ENCODE measurements around the gene TRIM69. TPM values are rescaled to one million over a fixed set of nuclear protein-coding genes. Genes with fewer than 3 reads are reported as not detected.

TRIM69 gene
- total and polyA plus RNA-seq, 9 donors = 7.0 to 51.4 (median 19.7) TPM

- Histone ChIP-seq H3K4me1 (ENCODE audit: insufficient read depth) (no peaks in the 10 kb centered on the region), H3K27me3 (no peaks in the 10 kb centered on the region), H3K36me3 (no peaks in the 10 kb centered on the region), H3K9me3 (no peaks in the 10 kb centered on the region), H3K27ac (no peak overlapping the region), H3K4me3 (no peak overlapping the region)
- no peak for TF ChIP-seq POLR2A (IDR thresholded peaks at IDR 0.05)
- TF ChIP-seq EP300 (IDR thresholded peaks at IDR 0.05) = no peak
- no peak for TF ChIP-seq CTCF (IDR thresholded peaks at IDR 0.05)
- intact Hi-C loops (cut with DNase I) = no loop called here
- DNase-seq = no peak
- WGBS, 3 donors = 23 to 53% (median 42%) methylated on average over 1 of the region's 1 CpG
Measured at GRCh38 chr15:44794072-44794471, 57.7 kb downstream of the TRIM69 start.

GRCh38 chr15:44796508-44796907 is 60.2 kb downstream of the TRIM69 start:
- no peak for DNase-seq
- TF ChIP-seq CTCF (IDR thresholded peaks at IDR 0.05) = no peak
- no peak for TF ChIP-seq EP300 (IDR thresholded peaks at IDR 0.05)
- no peak for TF ChIP-seq POLR2A (IDR thresholded peaks at IDR 0.05)
- Histone ChIP-seq H3K9me3 (no peaks in the 10 kb centered on the region), H3K4me1 (ENCODE audit: insufficient read depth) (no peaks in the 10 kb centered on the region), H3K27me3 (no peaks in the 10 kb centered on the region), H3K36me3 (no peaks in the 10 kb centered on the region), H3K4me3 (no peak overlapping the region), H3K27ac (no peak overlapping the region)
- 68 to 88% (median 69%) methylated on average over 1 of the region's 1 CpG for WGBS, 3 donors
- intact Hi-C loops (cut with DNase I) = no loop called here

GRCh38 chr15:44798826-44799225 is 62.5 kb downstream of the TRIM69 start:
- no peaks in the 10 kb centered on the region for H3K9me3 ChIP-seq
- H3K4me3 ChIP-seq = no peak overlapping the region
- intact Hi-C loops (cut with DNase I) = no loop called here
- H3K27ac ChIP-seq = no peak overlapping the region
- H3K4me1 ChIP-seq (ENCODE audit: insufficient read depth) = no peaks in the 10 kb centered on the region
- no peaks in the 10 kb centered on the region for H3K27me3 ChIP-seq
- TF ChIP-seq CTCF (IDR thresholded peaks at IDR 0.05) (no peak), EP300 (IDR thresholded peaks at IDR 0.05) (no peak), POLR2A (IDR thresholded peaks at IDR 0.05) (no peak)
- no peak for DNase-seq
- 2 to 4% (median 3%) methylated on average over 3 of the region's 3 CpGs for WGBS, 3 donors
- no peaks in the 10 kb centered on the region for H3K36me3 ChIP-seq

GRCh38 chr15:44801364-44801763 is 65.0 kb downstream of the TRIM69 start:
- no peak for TF ChIP-seq EP300 (IDR thresholded peaks at IDR 0.05)
- no peak for TF ChIP-seq CTCF (IDR thresholded peaks at IDR 0.05)
- TF ChIP-seq POLR2A (IDR thresholded peaks at IDR 0.05) = no peak
- intact Hi-C loops (cut with DNase I) = no loop called here
- Histone ChIP-seq H3K27ac (no peak overlapping the region), H3K27me3 (no peaks in the 10 kb centered on the region), H3K4me3 (no peak overlapping the region), H3K9me3 (no peaks in the 10 kb centered on the region), H3K36me3 (no peaks in the 10 kb centered on the region), H3K4me1 (ENCODE audit: insufficient read depth) (no peaks in the 10 kb centered on the region)
- 76 to 81% (median 77%) methylated on average over 5 of the region's 5 CpGs for whole genome bisulfite sequencing, 3 donors
- DNase-seq = no peak

- H3K27me3 ChIP-seq = no peaks in the 10 kb centered on the region
- no peaks in the 10 kb centered on the region for H3K9me3 ChIP-seq
- TF ChIP-seq EP300 (IDR thresholded peaks at IDR 0.05) (no peak), POLR2A (IDR thresholded peaks at IDR 0.05) (no peak), CTCF (IDR thresholded peaks at IDR 0.05) (no peak)
- no peak for DNase-seq
- intact Hi-C loops (cut with DNase I) = no loop called here
- H3K27ac ChIP-seq = no peak overlapping the region
- no peaks in the 10 kb centered on the region for H3K36me3 ChIP-seq
- no peaks in the 10 kb centered on the region for H3K4me1 ChIP-seq (ENCODE audit: insufficient read depth)
- H3K4me3 ChIP-seq = no peak overlapping the region
Measured at GRCh38 chr15:44801797-44802196, 65.5 kb downstream of the TRIM69 start.
